T-helper 1 cell (primary cell): ENCODE results near the gene MEGF11.

Experiments
- DNase-seq, 5 donors: peaks; one replicate each; pipeline ENCODE4 v3.0.0-alpha.2; 2012 to 2020
- total RNA-seq, 4 donors: gene quantifications; one replicate each; lab custom pipeline; 2026; lab: John Stamatoyannopoulos, UW

Gene MEGF11
- total RNA-seq = 0 to 0.12 (median 0) reads per million in 4 donors

GRCh38 chr15:66253418-66254088 lies at the start of gene MEGF11:
MEGF11 (minus strand) TSS chr15:66253750; CDS start chr15:66128403, 125,347 bp downstream.
- no peak for DNase-seq

- DNase-seq = no peak
Observed at GRCh38 chr15:66302489-66303278, 49.1 kb upstream of the MEGF11 start.

- no peak for DNase-seq
Observed at GRCh38 chr15:66298803-66299251, 45.3 kb upstream of the MEGF11 start.

GRCh38 chr15:66296186-66296585 lies 42.6 kb upstream of the MEGF11 start:
- DNase-seq = no peak

- no peak for DNase-seq
Observed at GRCh38 chr15:66294932-66295235, 41.3 kb upstream of the MEGF11 start.

GRCh38 chr15:66294157-66294931 lies 40.8 kb upstream of the MEGF11 start:
- DNase-seq = no peak

GRCh38 chr15:66293419-66294156 lies 40.0 kb upstream of the MEGF11 start, which contains the start of gene DIS3L:
DIS3L (plus strand) TSS chr15:66293568; CDS start chr15:66293597, 29 bp downstream.
- peak; percentile 32 to 79 (median 42) for DNase-seq

GRCh38 chr15:66292571-66293418 lies 39.2 kb upstream of the MEGF11 start:
- no peak for DNase-seq

- no peak for DNase-seq
Observed at GRCh38 chr15:66291816-66292570, 38.4 kb upstream of the MEGF11 start.

- DNase-seq = peak in 1 of 5 donors; percentile 13
Observed at GRCh38 chr15:66290518-66290917, 37.0 kb upstream of the MEGF11 start.

- DNase-seq = no peak
Observed at GRCh38 chr15:66290007-66290406, 36.5 kb upstream of the MEGF11 start.

- no peak for DNase-seq
Observed at GRCh38 chr15:66288551-66289185, 35.1 kb upstream of the MEGF11 start.

GRCh38 chr15:66288093-66288492 lies 34.5 kb upstream of the MEGF11 start:
- DNase-seq = no peak

GRCh38 chr15:66287461-66288057 lies 34.0 kb upstream of the MEGF11 start:
- peak in 1 of 5 donors; percentile 20 for DNase-seq

GRCh38 chr15:66285533-66286280 lies 32.2 kb upstream of the MEGF11 start:
- no peak for DNase-seq

GRCh38 chr15:66284271-66284670 lies 30.7 kb upstream of the MEGF11 start:
- no peak for DNase-seq

GRCh38 chr15:66278671-66279070 lies 25.1 kb upstream of the MEGF11 start:
- DNase-seq = no peak

- DNase-seq = no peak
Observed at GRCh38 chr15:66278056-66278455, 24.5 kb upstream of the MEGF11 start.

GRCh38 chr15:66276546-66276945 lies 23.0 kb upstream of the MEGF11 start:
- DNase-seq = no peak
